Epithelial cell of esophagus (primary cell): ENCODE measurements around the gene FASTK.
"Not testable (repeated sequence)": the region's sequence is repeated elsewhere in the genome, so short reads cannot be mapped to it uniquely, and the experiment has no call there.

Experiments
- DNase-seq: peaks from one replicate; pipeline ENCODE4 v3.0.0; 2010; ENCODE audit warnings: low read depth
- H3K4me3 ChIP-seq: 2 replicates; pipeline ENCODE4 v1.5.1; 2011; ENCODE audit warnings: mild to moderate bottlenecking, low read length, control low read depth
- CTCF ChIP-seq: IDR thresholded peaks from 2 replicates; pipeline ENCODE4 v1.5.1; 2011; ENCODE audit warnings: low read depth, mild to moderate bottlenecking, low read length, control low read depth, inconsistent platforms; ENCODE audit not compliant: insufficient read depth; ENCODE audit errors: missing control alignments

Gene FASTK

GRCh38 chr7:151031011-151031410, 49.6 kb downstream of the FASTK start:
- DNase-seq = no peak
- H3K4me3 ChIP-seq = no peak overlapping the region
- no peak for TF ChIP-seq CTCF

GRCh38 chr7:151028948-151029501, 51.6 kb downstream of the FASTK start:
- H3K4me3 ChIP-seq = peak overlapping the region; percentile 82
- DNase-seq = no peak
- TF ChIP-seq CTCF = no peak

GRCh38 chr7:151028131-151028947, 52.3 kb downstream of the FASTK start, which contains the start of gene ABCB8:
TSS of gene ABCB8 (plus strand) at chr7:151028450. CDS start at chr7:151028516, 66 bp downstream.
- peak; percentile 37 for TF ChIP-seq CTCF
- peak within 1 kb of the TSS; percentile 82 for H3K4me3 ChIP-seq
- DNase-seq = peak; percentile 99

- DNase-seq = not testable (repeated sequence)
These were observed 52.9 kb downstream of the FASTK start for GRCh38 chr7:151027728-151028130.

GRCh38 chr7:151026771-151027727, 53.6 kb downstream of the FASTK start:
- H3K4me3 ChIP-seq = not testable (repeated sequence)
- peak; percentile 36 for DNase-seq

More at GRCh38 chr7:151027728-151028130, 52.9 kb downstream of the FASTK start:
- H3K4me3 ChIP-seq = peak overlapping the region; percentile 82
